ENCODE measurements around the gene CDPF1. TPM values are rescaled to one million over a fixed set of nuclear protein-coding genes. Genes with fewer than 3 reads are reported as not detected.

CDPF1 gene
- total RNA-seq, 2 donors from 2014 or later = 3.5 to 4.3 TPM

Other genes with a start within 250 kb of the CDPF1 start
- gene PPARA, start 99.8 kb downstream of the CDPF1 start, total RNA-seq = 10 to 100 TPM; 11.7 to 12.3 TPM
- not detected for gene PKDREJ, start 13.1 kb upstream of the CDPF1 start, total RNA-seq
- 1 to 10 TPM; 4.3 to 7.1 TPM for gene TTC38, start 17.7 kb upstream of the CDPF1 start, total RNA-seq
- gene GTSE1, start 46.6 kb upstream of the CDPF1 start, total RNA-seq = under 1 TPM; 0.25 to 0.57 TPM
- gene TRMU, start 85.4 kb upstream of the CDPF1 start, total RNA-seq = 10 to 100 TPM; 47.5 to 54.8 TPM